Measurements from ENCODE around the gene WDR20.

- TF ChIP-seq, protein P1, sequence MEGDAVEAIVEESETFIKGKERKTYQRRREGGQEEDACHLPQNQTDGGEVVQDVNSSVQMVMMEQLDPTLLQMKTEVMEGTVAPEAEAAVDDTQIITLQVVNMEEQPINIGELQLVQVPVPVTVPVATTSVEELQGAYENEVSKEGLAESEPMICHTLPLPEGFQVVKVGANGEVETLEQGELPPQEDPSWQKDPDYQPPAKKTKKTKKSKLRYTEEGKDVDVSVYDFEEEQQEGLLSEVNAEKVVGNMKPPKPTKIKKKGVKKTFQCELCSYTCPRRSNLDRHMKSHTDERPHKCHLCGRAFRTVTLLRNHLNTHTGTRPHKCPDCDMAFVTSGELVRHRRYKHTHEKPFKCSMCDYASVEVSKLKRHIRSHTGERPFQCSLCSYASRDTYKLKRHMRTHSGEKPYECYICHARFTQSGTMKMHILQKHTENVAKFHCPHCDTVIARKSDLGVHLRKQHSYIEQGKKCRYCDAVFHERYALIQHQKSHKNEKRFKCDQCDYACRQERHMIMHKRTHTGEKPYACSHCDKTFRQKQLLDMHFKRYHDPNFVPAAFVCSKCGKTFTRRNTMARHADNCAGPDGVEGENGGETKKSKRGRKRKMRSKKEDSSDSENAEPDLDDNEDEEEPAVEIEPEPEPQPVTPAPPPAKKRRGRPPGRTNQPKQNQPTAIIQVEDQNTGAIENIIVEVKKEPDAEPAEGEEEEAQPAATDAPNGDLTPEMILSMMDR (IDR thresholded peaks at IDR 0.05), result no peak
- no peak for TF ChIP-seq EZH2 (IDR thresholded peaks at IDR 0.05; ENCODE audit: borderline replicate concordance, insufficient read depth, low read depth, low read length, poor library complexity, severe bottlenecking)
Observed at GRCh38 chr14:102131741-102132140, 8.0 kb upstream of the WDR20 start.
